Measurements from ENCODE around the gene DHX29.

The DHX29 gene

GRCh38 chr5:55226027-55226933 lies 81.2 kb downstream of the DHX29 start:
- DNase-seq (ENCODE audit: extremely low read depth, insufficient read length), result peak; percentile 77
- H3K4me3 ChIP-seq (replicated peaks; ENCODE audit: low read depth, low read length), result peak overlapping the region; percentile 41
- no peaks in the 10 kb centered on the region for H3K36me3 ChIP-seq (ENCODE audit: control insufficient read depth, insufficient read depth, low read length)
- peaks cover 3% of the 10 kb centered on the region for H3K27me3 ChIP-seq (replicated peaks; ENCODE audit: control insufficient read depth, insufficient read depth, low read length)
- peak; percentile 87 for TF ChIP-seq CTCF (IDR thresholded peaks at IDR 0.05; ENCODE audit: insufficient read depth, low read length, poor library complexity, severe bottlenecking)

- DNase-seq (ENCODE audit: extremely low read depth, insufficient read length), result no peak
- TF ChIP-seq CTCF (IDR thresholded peaks at IDR 0.05; ENCODE audit: insufficient read depth, low read length, poor library complexity, severe bottlenecking), result no peak
- Histone ChIP-seq H3K36me3 (ENCODE audit: control insufficient read depth, insufficient read depth, low read length) (no peaks in the 10 kb centered on the region), H3K4me3 (replicated peaks; ENCODE audit: low read depth, low read length) (no peak overlapping the region), H3K27me3 (replicated peaks; ENCODE audit: control insufficient read depth, insufficient read depth, low read length) (peaks cover 5% of the 10 kb centered on the region)
Measured at GRCh38 chr5:55225346-55225745, 82.1 kb downstream of the DHX29 start.

- DNase-seq (ENCODE audit: extremely low read depth, insufficient read length), result no peak
- TF ChIP-seq CTCF (IDR thresholded peaks at IDR 0.05; ENCODE audit: insufficient read depth, low read length, poor library complexity, severe bottlenecking), result no peak
- Histone ChIP-seq H3K27me3 (replicated peaks; ENCODE audit: control insufficient read depth, insufficient read depth, low read length) (peaks cover 5% of the 10 kb centered on the region), H3K36me3 (ENCODE audit: control insufficient read depth, insufficient read depth, low read length) (no peaks in the 10 kb centered on the region), H3K4me3 (replicated peaks; ENCODE audit: low read depth, low read length) (no peak overlapping the region)
Measured at GRCh38 chr5:55223812-55224240, 83.7 kb downstream of the DHX29 start.

- TF ChIP-seq CTCF (IDR thresholded peaks at IDR 0.05; ENCODE audit: insufficient read depth, low read length, poor library complexity, severe bottlenecking), result no peak
- Histone ChIP-seq H3K27me3 (replicated peaks; ENCODE audit: control insufficient read depth, insufficient read depth, low read length) (peaks cover 4% of the 10 kb centered on the region), H3K4me3 (replicated peaks; ENCODE audit: low read depth, low read length) (no peak overlapping the region), H3K36me3 (ENCODE audit: control insufficient read depth, insufficient read depth, low read length) (no peaks in the 10 kb centered on the region)
- peak; percentile 34 for DNase-seq (ENCODE audit: extremely low read depth, insufficient read length)
Measured at GRCh38 chr5:55222985-55223811, 84.3 kb downstream of the DHX29 start.

GRCh38 chr5:55222092-55222984 lies 85.2 kb downstream of the DHX29 start:
- H3K4me3 ChIP-seq (replicated peaks; ENCODE audit: low read depth, low read length), result no peak overlapping the region
- DNase-seq (ENCODE audit: extremely low read depth, insufficient read length), result no peak
- no peak for TF ChIP-seq CTCF (IDR thresholded peaks at IDR 0.05; ENCODE audit: insufficient read depth, low read length, poor library complexity, severe bottlenecking)
- peaks cover 3% of the 10 kb centered on the region for H3K27me3 ChIP-seq (replicated peaks; ENCODE audit: control insufficient read depth, insufficient read depth, low read length)
- H3K36me3 ChIP-seq (ENCODE audit: control insufficient read depth, insufficient read depth, low read length), result no peaks in the 10 kb centered on the region

Data from GM06990 (cell line).